ENCODE measurements around the gene HYI.
A peak's percentile ranks its signal among the peaks of the same experiment; 100 is the strongest.

The HYI gene

DNA sequence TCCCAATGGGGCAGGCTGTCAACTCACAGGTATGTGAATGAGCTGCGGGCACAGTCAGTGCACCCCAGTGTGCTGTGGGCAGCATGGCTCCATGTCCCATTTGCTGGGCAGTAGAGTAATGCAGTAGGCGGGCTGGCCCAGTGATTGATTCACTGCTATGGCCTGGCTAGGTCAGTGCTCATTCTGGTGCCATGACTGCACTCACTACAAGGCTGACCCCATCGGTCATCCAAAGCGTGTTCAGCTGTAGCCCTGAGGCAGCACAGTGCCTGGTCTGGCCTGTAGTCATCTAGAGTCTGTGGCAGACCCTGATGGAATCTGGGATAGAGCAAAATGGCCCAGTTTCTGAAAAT is 7.4 kb downstream of the HYI start:
- H3K27ac ChIP-seq: no peak overlapping the region
- TF ChIP-seq CTCF (IDR thresholded peaks at IDR 0.05): no peak
- TF ChIP-seq ZFX (IDR thresholded peaks at IDR 0.05; ENCODE audit: borderline replicate concordance): no peak

DNA sequence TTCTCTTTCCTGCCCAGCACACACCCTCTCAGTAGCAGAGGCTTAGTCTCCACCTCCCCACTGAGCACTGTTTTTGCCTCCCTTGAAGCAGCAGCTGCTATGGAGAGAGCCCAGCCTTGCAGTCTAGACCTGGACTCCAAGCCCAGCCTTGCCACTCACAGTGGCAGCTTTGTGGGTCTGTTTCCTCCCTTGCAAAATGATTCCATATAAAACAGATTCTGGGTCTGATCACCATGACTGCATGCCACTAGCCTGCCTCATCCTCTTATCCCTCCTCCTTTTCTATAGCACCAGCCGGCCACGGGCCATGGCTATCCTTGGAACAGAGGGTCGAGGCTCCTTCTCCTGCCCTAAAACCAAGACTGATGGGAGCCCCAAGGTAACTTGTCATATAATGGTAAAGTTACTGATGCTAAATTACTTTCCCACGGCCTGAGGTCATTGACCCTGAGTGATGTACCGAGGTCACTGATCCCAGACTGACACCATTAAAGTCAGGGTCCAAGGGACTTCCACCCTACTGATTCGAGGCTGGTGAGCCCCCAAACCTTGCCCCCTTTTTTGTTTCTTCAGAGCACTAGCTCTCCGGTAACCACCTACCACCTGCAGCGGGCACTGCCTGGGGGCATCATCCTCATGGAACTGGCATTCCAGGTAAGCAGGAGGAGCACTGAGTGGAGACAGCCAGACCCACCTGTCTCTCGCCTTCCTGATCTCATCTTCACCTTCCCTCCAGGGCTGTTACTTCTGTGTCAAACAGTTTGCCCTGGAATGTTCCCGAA is 7.9 kb downstream of the HYI start:
- TF ChIP-seq CTCF (IDR thresholded peaks at IDR 0.05): no peak
- no peak for TF ChIP-seq ZFX (IDR thresholded peaks at IDR 0.05; ENCODE audit: borderline replicate concordance)

GRCh38 chr1:43444836-43445235 is 8.9 kb downstream of the HYI start:
- TF ChIP-seq CTCF (IDR thresholded peaks at IDR 0.05) (no peak), ZFX (IDR thresholded peaks at IDR 0.05; ENCODE audit: borderline replicate concordance) (no peak)
- H3K27ac ChIP-seq: peak overlapping the region; percentile 15

More for the DNA sequence above, 7.9 kb downstream of the HYI start:
- peak overlapping the region; percentile 15; the same call in 1 of the 2 replicates for H3K27ac ChIP-seq

GRCh38 chr1:43444151-43444828 is 9.4 kb downstream of the HYI start:
- TF ChIP-seq ZFX (IDR thresholded peaks at IDR 0.05; ENCODE audit: borderline replicate concordance): no peak
- no peak for TF ChIP-seq CTCF (IDR thresholded peaks at IDR 0.05)
- H3K27ac ChIP-seq: peak overlapping the region; percentile 15

DNA sequence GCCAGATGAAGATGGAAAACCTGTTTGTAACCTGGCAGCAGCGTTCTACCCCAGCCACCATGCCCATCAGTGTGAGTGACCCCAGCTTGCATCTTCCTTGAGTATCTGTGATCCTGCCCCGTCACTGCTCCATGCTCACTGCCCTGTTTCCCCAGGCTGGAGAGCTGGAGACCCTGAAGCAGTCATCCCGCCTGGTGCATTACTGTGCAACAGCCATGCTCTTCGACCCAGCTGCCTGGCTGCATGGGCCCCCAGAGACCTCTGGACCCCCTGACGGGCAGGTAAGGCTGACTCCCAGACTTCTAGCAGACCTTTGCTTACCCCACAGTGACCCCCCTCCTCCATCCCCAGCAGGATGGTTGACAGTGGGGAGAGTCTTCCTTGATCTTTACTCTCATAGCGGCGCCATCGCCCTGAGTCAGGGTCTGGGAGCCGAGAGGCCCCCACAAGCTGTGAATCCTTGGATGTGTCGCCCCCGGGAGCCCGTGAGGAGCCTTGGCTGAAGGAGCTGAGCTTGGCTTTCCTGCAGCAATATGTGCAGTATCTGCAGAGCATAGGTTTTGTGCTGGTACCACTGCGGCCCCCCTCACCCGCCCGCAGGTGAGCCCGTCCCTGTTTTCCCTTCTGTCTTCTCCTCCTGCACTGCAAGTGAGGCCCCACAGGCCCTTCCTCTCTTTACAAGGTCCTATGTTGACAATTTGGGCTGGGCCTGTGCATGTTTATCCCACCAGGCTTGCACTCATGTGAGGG is 10.4 kb downstream of the HYI start:
- TF ChIP-seq CTCF (IDR thresholded peaks at IDR 0.05) (no peak), ZFX (IDR thresholded peaks at IDR 0.05; ENCODE audit: borderline replicate concordance) (no peak)
- no peak overlapping the region for H3K27ac ChIP-seq

DNA sequence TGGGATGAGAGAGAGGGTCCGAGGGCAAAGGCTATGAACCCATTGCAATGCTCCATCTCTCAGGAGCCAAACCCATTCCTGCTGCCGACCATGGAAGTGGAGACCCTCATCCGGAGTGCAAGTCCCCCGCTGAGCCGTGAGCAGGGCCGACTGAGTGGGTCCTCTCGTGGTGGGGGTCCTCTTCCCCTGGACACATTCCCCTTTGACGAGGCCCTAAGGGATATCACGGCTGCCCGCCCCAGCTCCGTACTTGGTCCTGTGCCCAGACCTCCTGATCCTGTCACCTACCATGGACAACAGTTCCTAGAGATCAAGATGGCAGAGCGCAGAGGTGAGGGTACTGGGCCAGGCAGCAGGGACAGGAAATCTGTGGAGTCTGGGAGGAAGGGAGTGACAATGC is 11.0 kb downstream of the HYI start:
- TF ChIP-seq CTCF (IDR thresholded peaks at IDR 0.05) (no peak), ZFX (IDR thresholded peaks at IDR 0.05; ENCODE audit: borderline replicate concordance) (no peak)
- no peak overlapping the region for H3K27ac ChIP-seq
